ENCODE measurements around the gene PCDH8.
"Not testable (repeated sequence)": the region's sequence is repeated elsewhere in the genome, so short reads cannot be mapped to it uniquely, and the experiment has no call there.

Gene PCDH8

GRCh38 chr13:52838433-52839107 lies 9.9 kb downstream of the PCDH8 start:
- Histone ChIP-seq H3K9me3 (ENCODE audit: control insufficient read depth in 2 of 2, low read length in 2 of 2) (no peaks in the 10 kb centered on the region), H3K27me3 (ENCODE audit: control insufficient read depth in 1 of 2, insufficient read depth in 2 of 2, low read length in 2 of 2) (peaks cover 4 to 14% of the 10 kb centered on the region in 2 donors), H3K9ac (ENCODE audit: low read length in 2 of 2) (no peak overlapping the region), H3K4me3 (ENCODE audit: low read length in 2 of 2) (no peak overlapping the region), H3K36me3 (ENCODE audit: control insufficient read depth in 2 of 2, insufficient read depth in 2 of 2, low read length in 2 of 2) (no peaks in the 10 kb centered on the region), H3K4me1 (ENCODE audit: control insufficient read depth, insufficient read depth, low read length) (no peaks in the 10 kb centered on the region), H3K27ac (ENCODE audit: low read length) (no peak overlapping the region)

- Histone ChIP-seq H3K36me3 (ENCODE audit: control insufficient read depth in 2 of 2, insufficient read depth in 2 of 2, low read length in 2 of 2) (no peaks in the 10 kb centered on the region), H3K4me3 (ENCODE audit: low read length in 2 of 2) (no peak overlapping the region), H3K27ac (ENCODE audit: low read length) (no peak overlapping the region), H3K9ac (ENCODE audit: low read length in 2 of 2) (no peak overlapping the region), H3K9me3 (ENCODE audit: control insufficient read depth in 2 of 2, low read length in 2 of 2) (no peaks in the 10 kb centered on the region), H3K4me1 (ENCODE audit: control insufficient read depth, insufficient read depth, low read length) (no peaks in the 10 kb centered on the region), H3K27me3 (ENCODE audit: control insufficient read depth in 1 of 2, insufficient read depth in 2 of 2, low read length in 2 of 2) (peaks cover 0 to 14% of the 10 kb centered on the region in 2 donors)
These were observed 10.6 kb downstream of the PCDH8 start for GRCh38 chr13:52837850-52838249.

- peaks cover 0 to 14% of the 10 kb centered on the region in 2 donors for H3K27me3 ChIP-seq (ENCODE audit: control insufficient read depth in 1 of 2, insufficient read depth in 2 of 2, low read length in 2 of 2)
- no peak overlapping the region for H3K4me3 ChIP-seq (ENCODE audit: low read length in 2 of 2)
- H3K27ac ChIP-seq (ENCODE audit: low read length), result no peak overlapping the region
- no peaks in the 10 kb centered on the region for H3K4me1 ChIP-seq (ENCODE audit: control insufficient read depth, insufficient read depth, low read length)
- no peaks in the 10 kb centered on the region for H3K9me3 ChIP-seq (ENCODE audit: control insufficient read depth in 2 of 2, low read length in 2 of 2)
- no peaks in the 10 kb centered on the region for H3K36me3 ChIP-seq (ENCODE audit: control insufficient read depth in 2 of 2, insufficient read depth in 2 of 2, low read length in 2 of 2)
- no peak overlapping the region for H3K9ac ChIP-seq (ENCODE audit: low read length in 2 of 2)
These were observed 13.2 kb downstream of the PCDH8 start for GRCh38 chr13:52835071-52835839.

- Histone ChIP-seq H3K4me1 (ENCODE audit: control insufficient read depth, insufficient read depth, low read length) (no peaks in the 10 kb centered on the region), H3K9me3 (ENCODE audit: control insufficient read depth in 2 of 2, low read length in 2 of 2) (no peaks in the 10 kb centered on the region), H3K27ac (ENCODE audit: low read length) (no peak overlapping the region), H3K36me3 (ENCODE audit: control insufficient read depth in 2 of 2, insufficient read depth in 2 of 2, low read length in 2 of 2) (no peaks in the 10 kb centered on the region), H3K27me3 (ENCODE audit: control insufficient read depth in 1 of 2, insufficient read depth in 2 of 2, low read length in 2 of 2) (peaks cover 0 to 11% of the 10 kb centered on the region in 2 donors), H3K9ac (ENCODE audit: low read length in 2 of 2) (no peak overlapping the region), H3K4me3 (ENCODE audit: low read length in 2 of 2) (no peak overlapping the region)
These were observed 15.1 kb downstream of the PCDH8 start for GRCh38 chr13:52833296-52833875.

- Histone ChIP-seq H3K27me3 (ENCODE audit: control insufficient read depth in 1 of 2, insufficient read depth in 2 of 2, low read length in 2 of 2) (peaks cover 0 to 3% of the 10 kb centered on the region in 2 donors), H3K4me3 (ENCODE audit: low read length in 2 of 2) (no peak overlapping the region), H3K36me3 (ENCODE audit: control insufficient read depth in 2 of 2, insufficient read depth in 2 of 2, low read length in 2 of 2) (no peaks in the 10 kb centered on the region), H3K4me1 (ENCODE audit: control insufficient read depth, insufficient read depth, low read length) (no peaks in the 10 kb centered on the region), H3K9ac (ENCODE audit: low read length in 2 of 2) (no peak overlapping the region), H3K9me3 (ENCODE audit: control insufficient read depth in 2 of 2, low read length in 2 of 2) (no peaks in the 10 kb centered on the region), H3K27ac (ENCODE audit: low read length) (no peak overlapping the region)
These were observed 16.1 kb downstream of the PCDH8 start for GRCh38 chr13:52832313-52832712.

- no peak overlapping the region for H3K4me3 ChIP-seq (ENCODE audit: low read length in 2 of 2)
- H3K9ac ChIP-seq (ENCODE audit: low read length in 2 of 2), result no peak overlapping the region
- H3K27ac ChIP-seq (ENCODE audit: low read length), result no peak overlapping the region
- H3K27me3 ChIP-seq (ENCODE audit: control insufficient read depth in 1 of 2, insufficient read depth in 2 of 2, low read length in 2 of 2), result peaks cover 0 to 3% of the 10 kb centered on the region in 2 donors
- no peaks in the 10 kb centered on the region for H3K36me3 ChIP-seq (ENCODE audit: control insufficient read depth in 2 of 2, insufficient read depth in 2 of 2, low read length in 2 of 2)
- no peaks in the 10 kb centered on the region for H3K9me3 ChIP-seq (ENCODE audit: control insufficient read depth in 2 of 2, low read length in 2 of 2)
- no peaks in the 10 kb centered on the region for H3K4me1 ChIP-seq (ENCODE audit: control insufficient read depth, insufficient read depth, low read length)
These were observed 17.5 kb downstream of the PCDH8 start for GRCh38 chr13:52830946-52831345.

GRCh38 chr13:52827839-52828238 lies 20.6 kb downstream of the PCDH8 start:
- H3K27me3 ChIP-seq (ENCODE audit: control insufficient read depth in 1 of 2, insufficient read depth in 2 of 2, low read length in 2 of 2), result no peaks in the 10 kb centered on the region
- no peak overlapping the region for H3K27ac ChIP-seq (ENCODE audit: low read length)
- no peak overlapping the region for H3K9ac ChIP-seq (ENCODE audit: low read length in 2 of 2)
- no peaks in the 10 kb centered on the region for H3K4me1 ChIP-seq (ENCODE audit: control insufficient read depth, insufficient read depth, low read length)
- H3K36me3 ChIP-seq (ENCODE audit: control insufficient read depth in 2 of 2, insufficient read depth in 2 of 2, low read length in 2 of 2), result no peaks in the 10 kb centered on the region
- no peaks in the 10 kb centered on the region for H3K9me3 ChIP-seq (ENCODE audit: control insufficient read depth in 2 of 2, low read length in 2 of 2)
- no peak overlapping the region for H3K4me3 ChIP-seq (ENCODE audit: low read length in 2 of 2)

GRCh38 chr13:52817886-52818285 lies 30.6 kb downstream of the PCDH8 start:
- H3K36me3 ChIP-seq (ENCODE audit: control insufficient read depth in 2 of 2, insufficient read depth in 2 of 2, low read length in 2 of 2); H3K4me3 ChIP-seq (ENCODE audit: low read length in 2 of 2); H3K9me3 ChIP-seq (ENCODE audit: control insufficient read depth in 2 of 2, low read length in 2 of 2); H3K27ac ChIP-seq (ENCODE audit: low read length); H3K4me1 ChIP-seq (ENCODE audit: control insufficient read depth, insufficient read depth, low read length); H3K27me3 ChIP-seq (ENCODE audit: control insufficient read depth in 1 of 2, insufficient read depth in 2 of 2, low read length in 2 of 2); H3K9ac ChIP-seq (ENCODE audit: low read length in 2 of 2): not testable (repeated sequence)

- no peaks in the 10 kb centered on the region for H3K4me1 ChIP-seq (ENCODE audit: control insufficient read depth, insufficient read depth, low read length)
- H3K27ac ChIP-seq (ENCODE audit: low read length), result no peak overlapping the region
- no peak overlapping the region for H3K9ac ChIP-seq (ENCODE audit: low read length in 2 of 2)
- no peaks in the 10 kb centered on the region for H3K27me3 ChIP-seq (ENCODE audit: control insufficient read depth in 1 of 2, insufficient read depth in 2 of 2, low read length in 2 of 2)
- H3K4me3 ChIP-seq (ENCODE audit: low read length in 2 of 2), result no peak overlapping the region
- no peaks in the 10 kb centered on the region for H3K36me3 ChIP-seq (ENCODE audit: control insufficient read depth in 2 of 2, insufficient read depth in 2 of 2, low read length in 2 of 2)
- no peaks in the 10 kb centered on the region for H3K9me3 ChIP-seq (ENCODE audit: control insufficient read depth in 2 of 2, low read length in 2 of 2)
These were observed 33.1 kb downstream of the PCDH8 start for GRCh38 chr13:52815330-52815729.

- H3K9ac ChIP-seq (ENCODE audit: low read length in 2 of 2), result no peak overlapping the region
- H3K4me1 ChIP-seq (ENCODE audit: control insufficient read depth, insufficient read depth, low read length), result no peaks in the 10 kb centered on the region
- H3K27me3 ChIP-seq (ENCODE audit: control insufficient read depth in 1 of 2, insufficient read depth in 2 of 2, low read length in 2 of 2), result no peaks in the 10 kb centered on the region
- H3K9me3 ChIP-seq (ENCODE audit: control insufficient read depth in 2 of 2, low read length in 2 of 2), result no peaks in the 10 kb centered on the region
- no peak overlapping the region for H3K27ac ChIP-seq (ENCODE audit: low read length)
- no peak overlapping the region for H3K4me3 ChIP-seq (ENCODE audit: low read length in 2 of 2)
- H3K36me3 ChIP-seq (ENCODE audit: control insufficient read depth in 2 of 2, insufficient read depth in 2 of 2, low read length in 2 of 2), result no peaks in the 10 kb centered on the region
These were observed 35.5 kb downstream of the PCDH8 start for GRCh38 chr13:52812941-52813340.

GRCh38 chr13:52811841-52812240 lies 36.6 kb downstream of the PCDH8 start:
- no peak overlapping the region for H3K27ac ChIP-seq (ENCODE audit: low read length)
- H3K36me3 ChIP-seq (ENCODE audit: control insufficient read depth in 2 of 2, insufficient read depth in 2 of 2, low read length in 2 of 2), result no peaks in the 10 kb centered on the region
- H3K4me1 ChIP-seq (ENCODE audit: control insufficient read depth, insufficient read depth, low read length), result no peaks in the 10 kb centered on the region
- H3K27me3 ChIP-seq (ENCODE audit: control insufficient read depth in 1 of 2, insufficient read depth in 2 of 2, low read length in 2 of 2), result no peaks in the 10 kb centered on the region
- no peaks in the 10 kb centered on the region for H3K9me3 ChIP-seq (ENCODE audit: control insufficient read depth in 2 of 2, low read length in 2 of 2)
- no peak overlapping the region for H3K9ac ChIP-seq (ENCODE audit: low read length in 2 of 2)
- H3K4me3 ChIP-seq (ENCODE audit: low read length in 2 of 2), result no peak overlapping the region
